GM10266 (cell line): ENCODE measurements around the gene RILPL2.
A peak's percentile ranks its signal among the peaks of the same experiment; 100 is the strongest.

Experiments
- DNase-seq: peaks from one replicate; pipeline ENCODE4 v3.0.0; 2012; ENCODE audit errors: extremely low spot score
- TF ChIP-seq, protein P1 (sequence below): IDR thresholded peaks from 2 replicates; pipeline ENCODE4 v1.5.1; 2012; ENCODE audit warnings: mild to moderate bottlenecking, low read depth; ENCODE audit not compliant: control insufficient read depth, insufficient read depth; ENCODE audit errors: missing control alignments

RILPL2 gene

DNA sequence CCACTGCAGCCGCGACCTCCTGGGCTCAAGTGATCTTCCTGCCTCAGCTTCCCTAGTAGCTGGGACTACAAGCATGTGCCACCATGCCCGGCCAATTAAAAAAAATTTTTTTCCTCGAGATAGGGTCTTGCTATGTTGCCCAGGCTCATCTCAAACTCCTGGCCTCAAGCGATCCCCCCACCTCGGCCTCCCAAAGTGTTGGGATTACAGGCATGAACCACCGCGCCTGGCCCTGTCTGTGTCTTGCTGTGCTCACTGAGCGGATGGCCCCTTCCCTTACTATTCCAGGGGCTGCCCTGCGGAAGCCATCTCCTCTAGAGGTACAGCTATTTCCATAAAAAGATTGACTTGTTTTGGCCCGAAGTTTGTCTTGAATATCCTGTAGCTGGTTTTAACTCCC is 41.6 kb upstream of the RILPL2 start:
- no peak for DNase-seq
- TF ChIP-seq, protein P1, sequence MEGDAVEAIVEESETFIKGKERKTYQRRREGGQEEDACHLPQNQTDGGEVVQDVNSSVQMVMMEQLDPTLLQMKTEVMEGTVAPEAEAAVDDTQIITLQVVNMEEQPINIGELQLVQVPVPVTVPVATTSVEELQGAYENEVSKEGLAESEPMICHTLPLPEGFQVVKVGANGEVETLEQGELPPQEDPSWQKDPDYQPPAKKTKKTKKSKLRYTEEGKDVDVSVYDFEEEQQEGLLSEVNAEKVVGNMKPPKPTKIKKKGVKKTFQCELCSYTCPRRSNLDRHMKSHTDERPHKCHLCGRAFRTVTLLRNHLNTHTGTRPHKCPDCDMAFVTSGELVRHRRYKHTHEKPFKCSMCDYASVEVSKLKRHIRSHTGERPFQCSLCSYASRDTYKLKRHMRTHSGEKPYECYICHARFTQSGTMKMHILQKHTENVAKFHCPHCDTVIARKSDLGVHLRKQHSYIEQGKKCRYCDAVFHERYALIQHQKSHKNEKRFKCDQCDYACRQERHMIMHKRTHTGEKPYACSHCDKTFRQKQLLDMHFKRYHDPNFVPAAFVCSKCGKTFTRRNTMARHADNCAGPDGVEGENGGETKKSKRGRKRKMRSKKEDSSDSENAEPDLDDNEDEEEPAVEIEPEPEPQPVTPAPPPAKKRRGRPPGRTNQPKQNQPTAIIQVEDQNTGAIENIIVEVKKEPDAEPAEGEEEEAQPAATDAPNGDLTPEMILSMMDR: no peak

DNA sequence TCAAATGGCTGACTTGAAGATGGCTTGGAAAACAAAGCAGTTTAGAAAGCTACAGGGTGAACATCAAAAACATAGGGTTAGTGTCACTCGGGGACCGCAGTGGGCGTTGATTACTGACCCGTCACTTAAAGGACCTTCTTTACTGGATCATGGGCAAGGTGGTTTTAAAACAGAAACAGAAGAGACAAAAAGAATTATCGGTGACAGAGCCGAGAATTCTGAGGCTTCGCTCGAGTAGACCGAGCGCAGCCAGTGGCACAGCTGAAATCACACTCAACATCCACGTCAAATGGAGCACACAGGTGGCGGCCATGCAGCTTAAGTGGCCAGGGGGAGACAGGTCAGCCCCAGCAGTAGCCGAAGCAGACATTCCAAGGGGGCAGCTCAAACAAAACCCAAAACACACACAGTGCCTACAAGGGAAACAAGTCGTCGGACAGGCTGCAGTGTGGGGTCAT is 38.8 kb upstream of the RILPL2 start:
- TF ChIP-seq, protein P1: no peak
- no peak for DNase-seq

DNA sequence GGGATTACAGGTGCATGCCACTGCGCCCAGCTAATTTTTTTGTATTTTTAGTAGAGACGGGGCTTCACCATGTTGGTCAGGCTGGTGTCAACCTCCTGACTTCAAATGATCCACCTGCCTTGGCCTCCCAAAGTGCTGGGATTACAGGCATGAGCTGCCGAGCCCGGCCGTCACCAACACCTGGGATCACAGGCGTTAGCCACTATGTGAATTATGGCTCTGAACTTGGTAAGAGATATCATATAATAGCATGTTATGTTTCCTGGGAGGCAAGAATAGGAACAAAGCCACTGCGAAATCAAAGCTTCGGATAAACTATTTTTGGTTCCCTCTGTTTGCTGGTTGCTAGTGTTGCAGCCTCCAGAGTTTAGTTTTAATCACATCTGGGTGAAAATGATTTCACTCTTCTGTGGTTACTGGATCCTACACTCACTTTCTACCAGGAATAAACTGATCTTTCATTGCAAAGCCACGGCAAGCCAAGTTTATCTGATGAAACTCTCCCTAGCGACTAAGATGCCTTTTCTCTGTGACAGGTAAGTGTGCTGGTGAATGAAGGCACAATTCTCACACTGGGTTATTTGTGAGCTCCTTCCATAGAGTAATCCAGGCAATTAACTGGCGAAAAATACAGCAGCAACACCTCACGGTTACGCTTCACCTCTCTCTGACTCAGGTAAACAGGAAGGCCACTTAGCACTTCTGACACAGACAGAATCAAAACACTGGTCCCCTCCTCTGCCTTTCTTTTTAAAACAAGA is 38.2 kb upstream of the RILPL2 start:
- no peak for DNase-seq
- TF ChIP-seq, protein P1: no peak

DNA sequence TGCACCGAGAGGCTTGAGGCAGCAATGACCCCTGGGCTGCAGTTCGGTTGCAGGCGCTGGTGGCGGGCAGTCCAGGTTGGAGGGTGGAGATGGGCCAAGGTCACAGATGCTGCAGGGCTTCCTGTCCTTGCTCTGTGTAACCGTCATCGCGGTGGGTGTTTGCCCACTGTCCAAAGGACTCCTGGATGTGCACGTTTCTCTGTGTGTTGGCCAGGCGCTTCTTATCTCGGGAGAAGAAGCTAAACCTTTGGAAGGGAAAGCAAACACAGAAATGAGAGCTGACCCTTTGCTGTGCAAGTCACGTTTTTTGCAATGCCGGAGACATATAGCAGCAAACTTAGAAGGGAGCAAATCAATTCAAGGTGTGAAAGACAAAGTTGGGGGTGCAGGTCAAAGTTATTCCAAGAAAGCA is 36.0 kb upstream of the RILPL2 start:
- DNase-seq: no peak
- TF ChIP-seq, protein P1: no peak

DNA sequence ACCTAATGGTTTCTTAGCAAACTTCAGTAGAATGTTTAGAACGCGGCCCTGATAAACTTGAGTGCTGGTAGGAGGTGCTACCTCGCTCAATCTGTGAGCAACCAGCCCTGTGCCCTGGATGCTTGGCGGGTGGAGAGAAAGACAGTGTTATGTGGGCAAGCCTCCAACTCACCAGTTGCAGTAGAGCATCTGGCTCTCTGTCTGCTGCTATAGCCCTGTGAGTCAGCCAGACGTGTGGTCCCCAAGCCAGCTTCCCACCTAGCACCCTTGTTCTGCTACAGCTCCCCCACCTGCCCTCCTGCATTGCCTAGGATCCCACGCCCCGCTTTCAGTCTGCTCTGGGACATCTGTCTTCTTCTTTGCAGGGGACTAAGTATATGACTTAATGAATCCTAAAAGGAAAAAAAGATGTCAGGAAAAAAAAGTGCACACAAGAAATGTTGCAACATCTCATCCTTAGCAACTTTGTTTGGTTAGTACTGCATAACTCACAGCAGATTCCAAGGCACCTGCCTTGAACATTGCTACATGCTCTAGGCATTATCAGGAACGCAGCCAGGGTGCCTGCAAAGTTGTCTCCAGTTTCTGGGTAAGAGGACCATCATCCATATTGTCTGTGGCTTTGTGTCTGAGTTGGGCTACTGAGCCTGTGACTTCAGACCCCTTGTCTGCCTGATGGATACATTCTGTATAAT is 35.0 kb upstream of the RILPL2 start:
- TF ChIP-seq, protein P1: no peak
- DNase-seq: no peak

DNA sequence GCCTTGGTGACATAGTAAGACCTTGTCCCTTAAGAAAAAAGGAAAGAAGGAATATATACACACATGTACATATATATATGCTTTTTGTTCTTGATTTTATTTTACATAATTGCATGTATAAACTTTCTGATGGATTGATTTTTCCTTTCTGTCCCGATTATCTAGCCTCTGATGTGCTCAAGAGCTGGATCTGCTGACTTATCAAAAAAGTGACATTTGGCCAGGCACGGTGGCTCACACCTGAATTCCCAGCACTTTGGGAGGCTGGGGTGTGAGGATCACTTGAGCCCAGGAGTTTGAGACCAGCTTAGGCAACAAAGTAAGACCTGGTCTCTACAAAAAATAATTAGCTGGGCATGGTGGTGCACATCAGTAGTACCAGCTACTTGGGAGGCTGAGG is 33.5 kb upstream of the RILPL2 start:
- TF ChIP-seq, protein P1: no peak
- no peak for DNase-seq

DNA sequence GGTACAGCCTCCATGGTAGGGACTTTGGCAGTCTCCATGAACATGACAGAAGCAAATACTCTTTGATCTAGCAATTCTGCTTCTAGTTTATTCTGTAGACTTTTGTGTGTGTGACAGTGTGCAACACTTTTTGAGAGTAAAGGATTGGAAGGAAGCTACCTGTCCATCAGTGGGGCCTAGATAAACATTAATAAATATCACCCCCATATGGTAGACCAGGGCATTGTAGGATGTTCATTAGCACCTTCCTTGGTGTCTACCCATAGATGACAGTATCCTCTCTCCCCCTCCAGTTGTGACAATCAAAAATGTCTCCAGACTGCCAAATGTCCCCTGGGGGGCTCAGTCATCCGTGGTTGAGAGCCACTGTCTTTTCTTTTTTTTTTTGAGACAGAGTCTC is 32.3 kb upstream of the RILPL2 start:
- TF ChIP-seq, protein P1: peak; percentile 61
- peak; percentile 51 for DNase-seq
